ENCODE data around the gene TRDMT1. TPM values are rescaled to one million over a fixed set of nuclear protein-coding genes. Genes with fewer than 3 reads are reported as not detected.

The TRDMT1 gene
- polyA plus RNA-seq, 3 donors: 3.1 to 6.6 (median 5.0) TPM

DNA sequence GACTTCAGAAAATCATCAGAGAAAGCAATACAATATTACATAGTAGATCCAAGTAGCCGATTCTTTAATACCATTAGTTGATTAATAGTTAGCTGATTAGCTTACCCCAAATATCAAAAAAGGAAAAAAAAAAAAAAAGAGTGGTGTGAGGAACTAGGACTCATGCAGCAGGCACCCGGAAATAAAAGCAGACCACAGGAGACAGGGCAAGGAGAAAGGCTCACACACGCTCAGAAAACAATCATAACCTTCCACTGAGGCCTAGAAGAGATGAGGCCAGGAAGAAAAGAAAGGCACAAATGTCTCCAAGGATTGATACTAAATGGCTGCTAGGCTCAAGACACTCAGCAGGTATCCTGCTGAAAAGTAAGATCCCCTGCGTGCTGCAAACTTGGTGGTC lies 25.9 kb downstream of the TRDMT1 start:
- Histone ChIP-seq H3K4me2 (replicated peaks; ENCODE audit: extremely low read depth, low read length, poor library complexity, severe bottlenecking) (peak overlapping the region; percentile 22), H3K36me3 (replicated peaks in 1 of 2; ENCODE audit: control insufficient read depth in 1 of 2, insufficient read depth in 2 of 2, low read length in 2 of 2) (peaks cover 0 to 5% of the 10 kb centered on the region in 2 donors), H3K27ac (ENCODE audit: low read depth in 1 of 2, low read length in 2 of 2) (peak overlapping the region in 1 of 2 donors; percentile 29), H3K4me3 (replicated peaks in 1 of 3; ENCODE audit: low read depth in 2 of 3, low read length in 3 of 3) (no peak overlapping the region), H2AFZ (ENCODE audit: insufficient read depth, low read depth, low read length, poor library complexity, severe bottlenecking) (peak overlapping the region; percentile 73), H4K20me1 (ENCODE audit: insufficient read depth, low read length) (no peaks in the 10 kb centered on the region), H3K79me2 (ENCODE audit: insufficient read depth, low read length) (no peaks in the 10 kb centered on the region), H3K27me3 (ENCODE audit: control insufficient read depth in 2 of 2, insufficient read depth in 2 of 2, low read length in 2 of 2) (no peaks in the 10 kb centered on the region), H3K9me3 (replicated peaks in 1 of 2; ENCODE audit: control insufficient read depth in 1 of 2, insufficient read depth in 1 of 2, low read length in 2 of 2) (no peaks in the 10 kb centered on the region), H3K4me1 (ENCODE audit: control insufficient read depth in 1 of 2, insufficient read depth in 2 of 2, low read length in 2 of 2) (peaks cover 5 to 16% of the 10 kb centered on the region in 2 donors), H3K9ac (ENCODE audit: insufficient read depth, low read length, poor library complexity, severe bottlenecking) (no peak overlapping the region)
- Mint-ChIP-seq H3K9me3 (peaks cover 0 to 1% (median 0%) of the 10 kb centered on the region in 7 donors), H3K27ac (peak overlapping the region in 2 of 7 donors; percentile 73 to 86), H3K36me3 (peaks cover 8 to 12% of the 10 kb centered on the region in 2 donors), H3K27me3 (ENCODE audit: low read depth in 3 of 3) (peaks cover 0 to 1% (median 0%) of the 10 kb centered on the region in 3 donors), H3K4me3 (peak overlapping the region; percentile 0 to 25), H3K4me1 (peaks cover 17% of the 10 kb centered on the region)
- TF ChIP-seq, protein P1, sequence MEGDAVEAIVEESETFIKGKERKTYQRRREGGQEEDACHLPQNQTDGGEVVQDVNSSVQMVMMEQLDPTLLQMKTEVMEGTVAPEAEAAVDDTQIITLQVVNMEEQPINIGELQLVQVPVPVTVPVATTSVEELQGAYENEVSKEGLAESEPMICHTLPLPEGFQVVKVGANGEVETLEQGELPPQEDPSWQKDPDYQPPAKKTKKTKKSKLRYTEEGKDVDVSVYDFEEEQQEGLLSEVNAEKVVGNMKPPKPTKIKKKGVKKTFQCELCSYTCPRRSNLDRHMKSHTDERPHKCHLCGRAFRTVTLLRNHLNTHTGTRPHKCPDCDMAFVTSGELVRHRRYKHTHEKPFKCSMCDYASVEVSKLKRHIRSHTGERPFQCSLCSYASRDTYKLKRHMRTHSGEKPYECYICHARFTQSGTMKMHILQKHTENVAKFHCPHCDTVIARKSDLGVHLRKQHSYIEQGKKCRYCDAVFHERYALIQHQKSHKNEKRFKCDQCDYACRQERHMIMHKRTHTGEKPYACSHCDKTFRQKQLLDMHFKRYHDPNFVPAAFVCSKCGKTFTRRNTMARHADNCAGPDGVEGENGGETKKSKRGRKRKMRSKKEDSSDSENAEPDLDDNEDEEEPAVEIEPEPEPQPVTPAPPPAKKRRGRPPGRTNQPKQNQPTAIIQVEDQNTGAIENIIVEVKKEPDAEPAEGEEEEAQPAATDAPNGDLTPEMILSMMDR (IDR thresholded peaks at IDR 0.05): no peak
- DNase-seq: peak; percentile 10 to 36 (median 12)
- intact Hi-C loops (cut with micrococcal nuclease): no loop called here
- 100% methylated on average over 1 of the region's 4 CpGs for WGBS (ENCODE audit: insufficient coverage)

DNA sequence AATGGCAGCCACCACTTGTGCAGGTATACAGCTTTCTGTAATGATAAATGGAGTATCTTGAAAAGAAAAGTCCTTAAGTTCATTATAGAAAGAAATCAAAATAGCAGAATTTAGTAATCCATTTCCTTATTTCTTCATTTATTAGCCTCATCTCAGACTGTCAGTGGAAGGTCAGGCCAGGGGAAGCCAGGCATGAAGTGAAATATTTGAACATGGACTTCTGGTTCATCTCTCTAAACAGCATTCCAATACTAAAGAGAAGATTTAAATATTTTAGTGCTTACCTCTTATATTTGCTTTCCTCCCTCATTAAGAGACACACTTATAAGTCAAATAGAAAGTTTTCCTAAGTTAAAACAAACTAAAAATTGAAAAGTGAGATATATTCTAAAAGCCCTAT lies 26.8 kb downstream of the TRDMT1 start:
- Histone ChIP-seq H2AFZ (ENCODE audit: insufficient read depth, low read depth, low read length, poor library complexity, severe bottlenecking) (no peak overlapping the region), H3K4me3 (replicated peaks in 1 of 3; ENCODE audit: low read depth in 2 of 3, low read length in 3 of 3) (no peak overlapping the region), H3K4me1 (ENCODE audit: control insufficient read depth in 1 of 2, insufficient read depth in 2 of 2, low read length in 2 of 2) (peaks cover 5 to 16% of the 10 kb centered on the region in 2 donors), H3K36me3 (replicated peaks in 1 of 2; ENCODE audit: control insufficient read depth in 1 of 2, insufficient read depth in 2 of 2, low read length in 2 of 2) (peaks cover 0 to 5% of the 10 kb centered on the region in 2 donors), H3K4me2 (replicated peaks; ENCODE audit: extremely low read depth, low read length, poor library complexity, severe bottlenecking) (no peak overlapping the region), H3K27me3 (ENCODE audit: control insufficient read depth in 2 of 2, insufficient read depth in 2 of 2, low read length in 2 of 2) (no peaks in the 10 kb centered on the region), H4K20me1 (ENCODE audit: insufficient read depth, low read length) (no peaks in the 10 kb centered on the region), H3K9ac (ENCODE audit: insufficient read depth, low read length, poor library complexity, severe bottlenecking) (no peak overlapping the region), H3K9me3 (replicated peaks in 1 of 2; ENCODE audit: control insufficient read depth in 1 of 2, insufficient read depth in 1 of 2, low read length in 2 of 2) (no peaks in the 10 kb centered on the region), H3K27ac (ENCODE audit: low read depth in 1 of 2, low read length in 2 of 2) (no peak overlapping the region), H3K79me2 (ENCODE audit: insufficient read depth, low read length) (no peaks in the 10 kb centered on the region)
- Mint-ChIP-seq H3K27me3 (ENCODE audit: low read depth in 3 of 3) (peaks cover 0 to under 1% (median 0%) of the 10 kb centered on the region in 3 donors), H3K27ac (no peak overlapping the region), H3K9me3 (peaks cover 0 to 1% (median 0%) of the 10 kb centered on the region in 7 donors), H3K4me3 (no peak overlapping the region), H3K4me1 (peaks cover 17% of the 10 kb centered on the region), H3K36me3 (peaks cover 8 to 12% of the 10 kb centered on the region in 2 donors)
- DNase-seq: no peak
- TF ChIP-seq, protein P1 (IDR thresholded peaks at IDR 0.05): no peak
- intact Hi-C loops (cut with micrococcal nuclease): no loop called here
